Fibroblast of pulmonary artery (primary cell): ENCODE data around the gene CHMP4B.

Experiments used
- DNase-seq: peaks from one replicate; pipeline ENCODE4 v3.0.0-alpha.2; 2010; ENCODE audit warnings: low read depth
- H3K4me3 ChIP-seq: replicated peaks from 2 replicates; pipeline ENCODE4 v1.5.1; 2011; ENCODE audit warnings: low read depth, mild to moderate bottlenecking, control low read depth, low read length, moderate library complexity
- CTCF ChIP-seq: IDR thresholded peaks from 2 replicates; pipeline ENCODE4 v1.5.1; 2011; ENCODE audit warnings: mild to moderate bottlenecking, control low read depth, low read length, inconsistent platforms; ENCODE audit errors: missing control alignments

CHMP4B gene

DNA sequence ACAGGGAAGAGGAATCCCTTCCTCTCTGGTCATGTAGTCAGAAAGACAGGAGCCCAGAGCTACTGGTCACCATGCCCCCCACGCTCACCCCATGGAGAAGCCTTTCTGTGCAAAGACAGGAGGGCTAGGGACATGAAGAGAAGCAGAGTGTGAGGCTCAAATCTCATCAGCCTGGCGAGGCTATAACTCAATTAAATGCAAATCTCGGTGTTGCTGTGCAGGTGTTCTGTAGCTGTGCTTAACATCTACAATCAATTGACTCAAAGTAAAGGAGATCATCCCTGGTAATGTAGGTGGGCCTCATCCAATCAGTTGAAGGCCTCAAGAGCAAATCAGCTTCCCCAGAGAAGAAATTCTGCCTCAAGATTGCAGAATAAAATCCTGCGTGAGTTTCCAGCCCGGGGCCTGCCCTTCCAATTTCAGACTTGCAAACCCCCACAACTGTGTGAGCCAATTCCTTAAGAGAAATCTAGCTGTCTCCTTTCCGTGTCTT is 64.4 kb downstream of the CHMP4B start:
- no peak for DNase-seq
- TF ChIP-seq CTCF, result no peak
- no peak overlapping the region for H3K4me3 ChIP-seq

DNA sequence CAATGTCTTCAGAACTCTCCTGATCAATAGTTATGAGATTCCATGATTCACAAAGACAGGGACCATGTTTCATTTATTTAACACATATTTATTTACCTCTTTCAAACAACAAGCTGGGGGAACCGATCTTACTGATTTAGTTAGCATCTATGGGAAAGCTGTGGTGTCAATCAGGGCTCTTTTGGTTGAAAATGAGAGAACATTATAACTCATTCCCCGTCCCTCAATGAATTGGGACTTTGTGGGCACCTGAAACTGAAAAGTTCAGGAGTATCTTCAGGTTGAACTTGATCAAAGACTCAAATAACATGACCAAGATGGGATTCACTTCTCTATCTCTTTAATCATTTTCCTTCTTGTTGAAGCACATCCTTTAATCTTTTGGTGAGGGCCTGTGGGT is 67.4 kb downstream of the CHMP4B start:
- no peak for DNase-seq
- H3K4me3 ChIP-seq, result no peak overlapping the region
- TF ChIP-seq CTCF, result no peak

DNA sequence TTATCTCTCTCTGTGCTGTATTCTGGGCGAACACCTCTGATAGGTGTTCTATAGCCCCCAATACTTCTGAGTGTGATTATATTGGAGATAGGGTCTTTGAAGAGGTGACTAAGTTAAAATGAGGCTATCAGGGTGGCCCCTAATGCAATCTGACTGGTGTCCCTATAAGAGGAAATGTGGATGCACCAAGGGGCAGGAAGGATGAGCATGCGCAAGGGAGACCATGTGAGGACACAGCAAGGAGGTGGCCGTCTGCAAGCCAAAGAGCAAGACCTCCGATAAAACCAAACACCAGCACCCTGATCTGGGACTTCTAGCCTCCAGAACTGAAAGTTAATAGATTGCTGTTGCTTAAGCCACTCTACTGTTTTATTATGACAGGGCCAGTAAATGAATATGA is 69.2 kb downstream of the CHMP4B start:
- H3K4me3 ChIP-seq, result no peak overlapping the region
- TF ChIP-seq CTCF, result no peak
- no peak for DNase-seq

DNA sequence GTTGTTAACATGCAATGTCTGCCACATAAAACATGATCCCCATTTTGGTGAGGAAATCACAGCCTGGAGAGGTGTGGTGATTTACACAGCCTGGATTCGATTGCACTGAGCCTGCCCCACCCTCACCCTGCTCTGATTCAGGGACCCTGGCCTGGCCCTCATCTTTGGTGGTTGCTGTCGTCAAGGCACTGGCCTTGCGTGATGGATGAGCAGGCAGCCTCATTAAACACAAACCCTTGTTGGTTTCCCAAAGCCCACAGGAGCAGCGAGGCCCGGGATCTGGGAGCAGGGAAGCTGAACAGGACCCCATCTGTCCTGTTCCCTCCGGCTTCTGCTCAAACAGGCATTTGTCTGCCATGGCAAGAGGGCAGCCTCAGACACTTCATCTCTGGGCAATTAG is 70.8 kb downstream of the CHMP4B start:
- no peak for TF ChIP-seq CTCF
- DNase-seq, result no peak
- no peak overlapping the region for H3K4me3 ChIP-seq

DNA sequence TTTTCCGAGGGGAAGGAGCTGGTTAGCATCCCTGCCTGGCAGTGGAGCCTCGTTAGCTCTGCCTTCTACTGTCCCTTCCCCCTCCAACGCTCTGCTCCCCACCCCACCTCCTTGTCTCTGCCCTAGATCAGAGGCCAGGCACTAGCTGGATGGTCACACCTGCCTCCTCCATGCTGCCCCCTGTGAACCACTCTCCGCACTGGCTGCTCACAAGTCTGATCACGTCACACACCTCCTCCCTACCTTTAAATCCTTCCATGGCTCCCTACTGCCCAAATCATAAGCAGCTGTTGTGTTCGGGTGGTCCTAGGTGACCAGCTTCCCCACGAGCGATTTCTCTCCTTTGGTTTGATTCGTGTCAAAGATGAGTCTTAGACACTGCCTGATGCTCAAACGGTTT is 71.3 kb downstream of the CHMP4B start:
- DNase-seq, result no peak
- TF ChIP-seq CTCF, result no peak
- H3K4me3 ChIP-seq, result no peak overlapping the region

- no peak for DNase-seq
- no peak overlapping the region for H3K4me3 ChIP-seq
- TF ChIP-seq CTCF, result no peak
Observed at GRCh38 chr20:33883164-33883563, 72.0 kb downstream of the CHMP4B start.

DNA sequence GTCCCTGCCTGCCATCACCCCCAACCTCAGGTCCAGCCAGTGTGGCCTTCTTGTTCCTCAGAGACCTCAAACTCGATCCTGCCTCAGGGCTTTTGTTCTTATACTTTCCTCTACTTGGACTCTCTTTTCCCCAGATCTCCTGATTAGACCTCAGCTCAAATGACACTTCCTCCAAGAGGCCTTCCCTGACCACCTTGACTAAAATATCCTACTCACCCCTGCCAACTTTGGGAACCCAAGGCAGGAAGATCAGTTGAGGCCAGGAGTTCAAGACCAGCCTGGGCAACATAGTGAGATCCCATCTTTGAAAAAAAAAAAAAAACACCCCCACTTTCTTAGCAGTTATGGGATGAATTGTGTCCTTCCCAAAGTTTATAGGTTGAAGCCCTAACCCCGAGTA is 73.5 kb downstream of the CHMP4B start:
- no peak overlapping the region for H3K4me3 ChIP-seq
- no peak for DNase-seq
- no peak for TF ChIP-seq CTCF
